ENCODE data around the gene FBXO30. TPM values are rescaled to one million over a fixed set of nuclear protein-coding genes. Genes with fewer than 3 reads are reported as not detected.

The FBXO30 gene
- total and polyA plus RNA-seq, 4 donors, result 0.90 to 15.5 (median 3.5) TPM

GRCh38 chr6:145818796-145819195 is 4.2 kb upstream of the FBXO30 start (continued):
- TF ChIP-seq, protein P1, sequence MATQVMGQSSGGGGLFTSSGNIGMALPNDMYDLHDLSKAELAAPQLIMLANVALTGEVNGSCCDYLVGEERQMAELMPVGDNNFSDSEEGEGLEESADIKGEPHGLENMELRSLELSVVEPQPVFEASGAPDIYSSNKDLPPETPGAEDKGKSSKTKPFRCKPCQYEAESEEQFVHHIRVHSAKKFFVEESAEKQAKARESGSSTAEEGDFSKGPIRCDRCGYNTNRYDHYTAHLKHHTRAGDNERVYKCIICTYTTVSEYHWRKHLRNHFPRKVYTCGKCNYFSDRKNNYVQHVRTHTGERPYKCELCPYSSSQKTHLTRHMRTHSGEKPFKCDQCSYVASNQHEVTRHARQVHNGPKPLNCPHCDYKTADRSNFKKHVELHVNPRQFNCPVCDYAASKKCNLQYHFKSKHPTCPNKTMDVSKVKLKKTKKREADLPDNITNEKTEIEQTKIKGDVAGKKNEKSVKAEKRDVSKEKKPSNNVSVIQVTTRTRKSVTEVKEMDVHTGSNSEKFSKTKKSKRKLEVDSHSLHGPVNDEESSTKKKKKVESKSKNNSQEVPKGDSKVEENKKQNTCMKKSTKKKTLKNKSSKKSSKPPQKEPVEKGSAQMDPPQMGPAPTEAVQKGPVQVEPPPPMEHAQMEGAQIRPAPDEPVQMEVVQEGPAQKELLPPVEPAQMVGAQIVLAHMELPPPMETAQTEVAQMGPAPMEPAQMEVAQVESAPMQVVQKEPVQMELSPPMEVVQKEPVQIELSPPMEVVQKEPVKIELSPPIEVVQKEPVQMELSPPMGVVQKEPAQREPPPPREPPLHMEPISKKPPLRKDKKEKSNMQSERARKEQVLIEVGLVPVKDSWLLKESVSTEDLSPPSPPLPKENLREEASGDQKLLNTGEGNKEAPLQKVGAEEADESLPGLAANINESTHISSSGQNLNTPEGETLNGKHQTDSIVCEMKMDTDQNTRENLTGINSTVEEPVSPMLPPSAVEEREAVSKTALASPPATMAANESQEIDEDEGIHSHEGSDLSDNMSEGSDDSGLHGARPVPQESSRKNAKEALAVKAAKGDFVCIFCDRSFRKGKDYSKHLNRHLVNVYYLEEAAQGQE (IDR thresholded peaks at IDR 0.05), result no peak

DNA sequence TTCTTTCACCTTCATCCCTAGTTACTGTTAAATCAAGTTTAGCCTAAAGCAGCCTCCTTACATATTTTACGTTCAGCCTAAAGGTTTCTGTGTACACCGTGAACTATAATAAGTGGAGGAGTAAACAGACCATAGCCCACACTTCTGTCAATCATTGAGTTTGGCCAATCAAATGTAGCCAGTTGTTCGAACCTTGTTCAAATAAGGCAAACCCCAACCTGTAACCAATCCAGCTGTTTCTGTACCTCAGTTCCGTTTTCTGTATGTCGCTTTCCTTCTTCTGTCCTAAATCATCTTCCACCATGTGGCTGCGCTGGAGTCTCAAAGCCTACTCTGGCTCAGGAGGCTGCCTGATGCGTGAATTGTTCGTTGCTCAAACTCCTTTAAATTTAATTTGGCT is 1.8 kb upstream of the FBXO30 start:
- DNase-seq (ENCODE audit: low spot score), result no peak
- WGBS, result 82% methylated on average over 8 of the region's 8 CpGs
- no peak overlapping the region for H3K27ac ChIP-seq (ENCODE audit: low read depth in 1 of 2, low read length in 2 of 2)
- TF ChIP-seq YY1 (IDR thresholded peaks at IDR 0.05), result no peak
- TF ChIP-seq HNF4G (IDR thresholded peaks at IDR 0.05), result no peak
- TF ChIP-seq SP1 (IDR thresholded peaks at IDR 0.05), result no peak
- no peak for TF ChIP-seq FOXA1 (IDR thresholded peaks at IDR 0.05)
- TF ChIP-seq, protein P2, sequence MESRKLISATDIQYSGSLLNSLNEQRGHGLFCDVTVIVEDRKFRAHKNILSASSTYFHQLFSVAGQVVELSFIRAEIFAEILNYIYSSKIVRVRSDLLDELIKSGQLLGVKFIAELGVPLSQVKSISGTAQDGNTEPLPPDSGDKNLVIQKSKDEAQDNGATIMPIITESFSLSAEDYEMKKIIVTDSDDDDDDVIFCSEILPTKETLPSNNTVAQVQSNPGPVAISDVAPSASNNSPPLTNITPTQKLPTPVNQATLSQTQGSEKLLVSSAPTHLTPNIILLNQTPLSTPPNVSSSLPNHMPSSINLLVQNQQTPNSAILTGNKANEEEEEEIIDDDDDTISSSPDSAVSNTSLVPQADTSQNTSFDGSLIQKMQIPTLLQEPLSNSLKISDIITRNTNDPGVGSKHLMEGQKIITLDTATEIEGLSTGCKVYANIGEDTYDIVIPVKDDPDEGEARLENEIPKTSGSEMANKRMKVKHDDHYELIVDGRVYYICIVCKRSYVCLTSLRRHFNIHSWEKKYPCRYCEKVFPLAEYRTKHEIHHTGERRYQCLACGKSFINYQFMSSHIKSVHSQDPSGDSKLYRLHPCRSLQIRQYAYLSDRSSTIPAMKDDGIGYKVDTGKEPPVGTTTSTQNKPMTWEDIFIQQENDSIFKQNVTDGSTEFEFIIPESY (IDR thresholded peaks at IDR 0.05), result no peak
- no peak for TF ChIP-seq GABPA (IDR thresholded peaks at IDR 0.05 in 1 of 2, conservative IDR thresholded peaks at IDR 0.05 in 1 of 2)
- TF ChIP-seq TAF1 (conservative IDR thresholded peaks at IDR 0.05), result no peak
- TF ChIP-seq, protein P3, sequence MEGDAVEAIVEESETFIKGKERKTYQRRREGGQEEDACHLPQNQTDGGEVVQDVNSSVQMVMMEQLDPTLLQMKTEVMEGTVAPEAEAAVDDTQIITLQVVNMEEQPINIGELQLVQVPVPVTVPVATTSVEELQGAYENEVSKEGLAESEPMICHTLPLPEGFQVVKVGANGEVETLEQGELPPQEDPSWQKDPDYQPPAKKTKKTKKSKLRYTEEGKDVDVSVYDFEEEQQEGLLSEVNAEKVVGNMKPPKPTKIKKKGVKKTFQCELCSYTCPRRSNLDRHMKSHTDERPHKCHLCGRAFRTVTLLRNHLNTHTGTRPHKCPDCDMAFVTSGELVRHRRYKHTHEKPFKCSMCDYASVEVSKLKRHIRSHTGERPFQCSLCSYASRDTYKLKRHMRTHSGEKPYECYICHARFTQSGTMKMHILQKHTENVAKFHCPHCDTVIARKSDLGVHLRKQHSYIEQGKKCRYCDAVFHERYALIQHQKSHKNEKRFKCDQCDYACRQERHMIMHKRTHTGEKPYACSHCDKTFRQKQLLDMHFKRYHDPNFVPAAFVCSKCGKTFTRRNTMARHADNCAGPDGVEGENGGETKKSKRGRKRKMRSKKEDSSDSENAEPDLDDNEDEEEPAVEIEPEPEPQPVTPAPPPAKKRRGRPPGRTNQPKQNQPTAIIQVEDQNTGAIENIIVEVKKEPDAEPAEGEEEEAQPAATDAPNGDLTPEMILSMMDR (IDR thresholded peaks at IDR 0.05; ENCODE audit: low read depth, low read length, missing input control), result no peak
- TF ChIP-seq EGR1 (IDR thresholded peaks at IDR 0.05; ENCODE audit: low read depth in 2 of 2), result no peak
- no peak for TF ChIP-seq MAX (IDR thresholded peaks at IDR 0.05)
- TF ChIP-seq, protein P1 (IDR thresholded peaks at IDR 0.05), result no peak
- TF ChIP-seq, protein P4, sequence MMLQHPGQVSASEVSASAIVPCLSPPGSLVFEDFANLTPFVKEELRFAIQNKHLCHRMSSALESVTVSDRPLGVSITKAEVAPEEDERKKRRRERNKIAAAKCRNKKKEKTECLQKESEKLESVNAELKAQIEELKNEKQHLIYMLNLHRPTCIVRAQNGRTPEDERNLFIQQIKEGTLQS (IDR thresholded peaks at IDR 0.05), result no peak
- TF ChIP-seq HNF4A (conservative IDR thresholded peaks at IDR 0.05), result no peak
- TF ChIP-seq RXRA (IDR thresholded peaks at IDR 0.05), result no peak
- TF ChIP-seq RAD21 (IDR thresholded peaks at IDR 0.05), result no peak
- TF ChIP-seq NR2F2 (IDR thresholded peaks at IDR 0.05), result no peak
- no peak for TF ChIP-seq FOXA2 (IDR thresholded peaks at IDR 0.05)
- H3K4me3 ChIP-seq (ENCODE audit: low read depth in 1 of 3, low read length in 3 of 3), result no peak overlapping the region
- no peak overlapping the region for H3K9ac ChIP-seq (ENCODE audit: low read depth in 1 of 2, low read length in 2 of 2)
- peaks cover 2 to 22% (median 13%) of the 10 kb centered on the region in 4 donors for H3K4me1 ChIP-seq (ENCODE audit: control insufficient read depth in 4 of 4, insufficient read depth in 4 of 4, low read length in 3 of 4)
- H3K27me3 ChIP-seq (ENCODE audit: control insufficient read depth in 4 of 4, insufficient read depth in 4 of 4, low read length in 3 of 4), result no peaks in the 10 kb centered on the region
- H3K9me3 ChIP-seq (ENCODE audit: control insufficient read depth in 4 of 4, low read length in 3 of 4), result no peaks in the 10 kb centered on the region
- H3K36me3 ChIP-seq (ENCODE audit: control insufficient read depth in 4 of 4, insufficient read depth in 3 of 4, low read depth in 1 of 4, low read length in 3 of 4), result no peaks in the 10 kb centered on the region

Measured in liver (tissue), 9 donors.